Stimulated activated effector memory CD8-positive, alpha-beta T cell treated with anti-CD3 and anti-CD28 coated beads, Interleukin-12 subunit alpha, Interleukin-12 subunit beta, amount 100 ng/mL, for 72 hours (primary cell): ENCODE results near the gene SLC25A25.

Source experiments
- ATAC-seq: fragments of 150-1000 bp; cut with Tn5 transposase; 2 replicates; pipeline ENCODE4 v1.10.0; 2021
- DNase-seq, 2 donors: peaks; one replicate each; pipeline ENCODE4 v3.0.0; 2021 to 2022; ENCODE audit warnings: low spot score in 2 of 2
- H3K27ac Mint-ChIP-seq: one replicate; pipeline ENCODE4 v1.8.0; 2022; ENCODE audit warnings: mild to moderate bottlenecking, mixed read lengths
- H3K36me3 Mint-ChIP-seq: one replicate; pipeline ENCODE4 v1.8.0; 2022; ENCODE audit warnings: mild to moderate bottlenecking, mixed read lengths
- H3K4me1 Mint-ChIP-seq: one replicate; pipeline ENCODE4 v1.8.0; 2022; ENCODE audit warnings: mixed read lengths
- H3K4me3 Mint-ChIP-seq: one replicate; pipeline ENCODE4 v1.8.0; 2022; ENCODE audit warnings: mild to moderate bottlenecking, mixed read lengths
- H3K9me3 Mint-ChIP-seq: one replicate; pipeline ENCODE4 v1.8.0; 2022; ENCODE audit warnings: mixed read lengths

SLC25A25 gene

GRCh38 chr9:128094950-128095544 lies 27.0 kb downstream of the SLC25A25 start:
- Mint-ChIP-seq H3K36me3 (no peaks in the 10 kb centered on the region), H3K27ac (peak overlapping the region; percentile 92), H3K4me3 (peak overlapping the region; percentile 56), H3K4me1 (peaks cover 71% of the 10 kb centered on the region), H3K9me3 (no peaks in the 10 kb centered on the region)
- DNase-seq (no peak), ATAC-seq (no peak)

DNA sequence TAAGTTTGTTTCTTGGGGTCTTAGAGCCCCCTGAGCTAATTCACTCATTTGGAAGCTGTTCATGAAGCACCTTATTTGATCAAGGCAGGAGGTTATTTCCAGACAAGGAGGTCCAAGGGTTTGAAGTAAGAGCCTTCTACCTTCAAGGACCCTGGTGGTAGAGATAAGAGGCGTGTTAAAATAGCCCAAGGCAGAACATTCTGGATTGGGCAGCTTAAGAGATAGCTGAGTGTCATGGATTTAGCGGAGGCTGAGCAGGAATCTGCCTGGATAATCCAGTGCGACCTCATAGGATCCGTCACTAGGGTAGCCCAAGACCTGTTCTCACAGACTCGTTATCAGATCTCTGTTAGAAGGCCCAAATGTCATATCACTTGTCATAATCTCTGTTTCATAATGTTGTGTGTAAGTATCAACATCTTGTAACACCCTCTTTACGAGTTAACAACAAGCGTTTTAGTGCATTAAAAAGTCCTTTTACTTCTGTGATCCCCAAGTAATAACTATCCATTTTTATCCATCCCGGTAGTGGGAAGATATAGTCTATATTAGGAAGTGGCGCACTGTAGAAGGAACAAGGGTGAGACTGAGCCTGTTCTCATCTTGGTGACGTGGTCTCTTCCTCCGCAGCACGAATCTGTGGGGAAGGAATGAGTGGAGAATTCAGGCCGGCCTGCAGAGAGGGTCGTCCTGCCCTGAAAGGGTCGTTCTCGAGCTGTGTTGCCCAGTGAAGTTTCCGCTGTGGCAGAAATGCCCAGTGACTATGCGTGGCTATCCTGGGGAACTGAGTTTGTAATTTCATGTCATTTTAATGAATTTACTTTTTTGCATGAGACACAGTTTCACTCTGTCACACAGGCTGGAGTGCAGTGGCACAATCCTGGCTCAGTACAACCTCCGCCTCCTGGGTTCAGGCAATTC lies 28.8 kb downstream of the SLC25A25 start:
- DNase-seq = no peak
- no peaks in the 10 kb centered on the region for H3K9me3 Mint-ChIP-seq
- peaks cover 11% of the 10 kb centered on the region for H3K36me3 Mint-ChIP-seq
- H3K4me1 Mint-ChIP-seq = peaks cover 64% of the 10 kb centered on the region
- H3K27ac Mint-ChIP-seq = peak overlapping the region; percentile 21
- H3K4me3 Mint-ChIP-seq = no peak overlapping the region
- ATAC-seq = no peak

- Mint-ChIP-seq H3K36me3 (peaks cover 12% of the 10 kb centered on the region), H3K9me3 (no peaks in the 10 kb centered on the region), H3K4me3 (no peak overlapping the region), H3K27ac (peak overlapping the region; percentile 21), H3K4me1 (peaks cover 60% of the 10 kb centered on the region)
- ATAC-seq (peak; percentile 9), DNase-seq (no peak)
Measured at GRCh38 chr9:128097543-128098296, 29.7 kb downstream of the SLC25A25 start.

- peaks cover 20% of the 10 kb centered on the region for H3K36me3 Mint-ChIP-seq
- ATAC-seq (no peak), DNase-seq (no peak)
- peaks cover 60% of the 10 kb centered on the region for H3K4me1 Mint-ChIP-seq
- H3K4me3 Mint-ChIP-seq = no peak overlapping the region
- no peaks in the 10 kb centered on the region for H3K9me3 Mint-ChIP-seq
- H3K27ac Mint-ChIP-seq = peak overlapping the region; percentile 64
Measured at GRCh38 chr9:128098297-128099230, 30.5 kb downstream of the SLC25A25 start.

DNA sequence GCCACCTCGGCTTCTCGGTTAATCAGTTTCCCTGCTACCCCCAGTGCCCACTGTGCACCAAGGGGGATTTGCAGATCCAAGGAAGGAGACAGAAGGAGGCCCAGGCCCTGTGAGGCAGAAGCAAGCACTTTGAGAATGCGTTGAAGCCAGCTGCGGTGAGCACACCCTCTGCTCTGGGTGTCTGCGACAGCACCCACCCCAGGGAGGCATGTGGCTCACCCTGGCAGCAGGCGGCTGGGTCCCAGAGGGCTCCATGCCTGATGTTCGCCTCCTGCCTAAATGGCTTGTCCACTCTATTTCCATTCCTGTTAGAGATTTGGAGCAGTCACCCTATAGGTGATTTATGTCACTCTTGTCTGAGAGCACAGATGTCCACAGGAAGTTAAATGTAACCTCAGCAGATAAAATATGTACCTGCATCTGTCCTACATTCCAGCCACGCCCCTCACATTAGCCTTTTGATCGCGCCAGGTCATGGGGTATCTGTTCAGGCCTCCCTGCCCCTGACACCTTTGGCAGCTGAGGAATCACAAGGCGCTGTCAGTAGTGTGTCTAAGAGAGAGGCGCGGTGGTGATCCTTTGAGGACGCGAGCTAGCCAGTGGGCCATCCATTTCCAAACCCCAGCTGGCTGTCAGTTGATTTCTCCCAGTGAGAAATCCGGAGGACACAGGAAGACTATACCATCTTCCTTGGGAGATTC lies 31.3 kb downstream of the SLC25A25 start:
- ATAC-seq = no peak
- Mint-ChIP-seq H3K4me3 (no peak overlapping the region), H3K27ac (peak overlapping the region; percentile 64), H3K4me1 (peaks cover 56% of the 10 kb centered on the region), H3K36me3 (peaks cover 28% of the 10 kb centered on the region), H3K9me3 (no peaks in the 10 kb centered on the region)
- no peak for DNase-seq

DNA sequence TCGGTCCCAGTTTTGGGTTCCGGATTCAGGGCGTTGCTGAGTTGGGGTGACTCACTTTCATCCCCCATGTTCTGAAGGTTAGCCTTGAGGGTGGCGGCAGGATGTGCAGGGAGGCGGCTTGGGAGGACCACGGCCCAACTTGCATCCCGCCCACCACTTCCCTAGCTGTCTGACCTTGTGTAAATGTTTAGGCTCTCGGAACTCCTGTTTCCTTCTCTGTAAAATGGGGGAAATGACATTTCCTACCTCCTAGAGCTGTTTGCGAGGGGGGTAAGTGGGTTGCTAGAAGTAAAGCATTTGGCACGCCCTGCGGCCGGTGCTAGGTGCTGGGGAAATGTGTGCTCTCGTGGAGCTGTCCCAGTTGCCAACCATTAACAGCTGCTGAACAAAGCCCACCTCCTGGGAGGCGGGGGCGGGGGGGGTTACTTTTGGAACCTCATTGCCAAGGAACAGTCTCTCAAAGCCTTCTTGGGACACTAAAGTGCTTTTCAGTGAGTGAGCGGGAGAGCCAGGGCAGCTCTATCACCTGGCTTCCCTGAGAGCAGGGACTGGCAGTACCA lies 32.0 kb downstream of the SLC25A25 start:
- H3K27ac Mint-ChIP-seq = peak overlapping the region; percentile 64
- H3K9me3 Mint-ChIP-seq = no peaks in the 10 kb centered on the region
- peaks cover 34% of the 10 kb centered on the region for H3K36me3 Mint-ChIP-seq
- DNase-seq (no peak), ATAC-seq (no peak)
- H3K4me3 Mint-ChIP-seq = no peak overlapping the region
- peaks cover 50% of the 10 kb centered on the region for H3K4me1 Mint-ChIP-seq

DNA sequence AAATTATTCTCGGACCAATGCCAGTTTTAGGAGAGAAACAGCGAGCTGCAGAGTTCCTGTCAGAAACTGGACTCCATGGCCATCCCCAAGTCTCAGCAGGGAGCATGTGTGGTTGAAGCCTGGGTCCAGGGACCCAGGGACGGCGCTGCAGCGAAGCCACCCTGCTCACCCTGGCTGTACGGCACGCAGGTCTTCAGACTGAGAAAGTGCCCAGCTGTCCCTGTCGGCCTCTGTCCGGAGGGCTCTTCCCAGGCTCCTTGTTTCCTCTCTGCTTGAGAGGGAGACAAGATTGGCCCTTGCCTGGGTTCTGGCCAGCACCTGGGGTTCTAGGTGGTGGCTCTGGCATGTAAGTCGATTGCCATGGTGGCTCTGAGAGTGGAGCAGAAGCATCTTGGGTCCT lies 32.5 kb downstream of the SLC25A25 start:
- Mint-ChIP-seq H3K36me3 (peaks cover 40% of the 10 kb centered on the region), H3K9me3 (no peaks in the 10 kb centered on the region), H3K4me1 (peaks cover 50% of the 10 kb centered on the region), H3K27ac (peak overlapping the region; percentile 64), H3K4me3 (no peak overlapping the region)
- ATAC-seq (no peak), DNase-seq (no peak)

GRCh38 chr9:128101231-128101661 lies 33.2 kb downstream of the SLC25A25 start:
- no peak for DNase-seq
- Mint-ChIP-seq H3K36me3 (peaks cover 44% of the 10 kb centered on the region), H3K27ac (peak overlapping the region; percentile 64)

DNA sequence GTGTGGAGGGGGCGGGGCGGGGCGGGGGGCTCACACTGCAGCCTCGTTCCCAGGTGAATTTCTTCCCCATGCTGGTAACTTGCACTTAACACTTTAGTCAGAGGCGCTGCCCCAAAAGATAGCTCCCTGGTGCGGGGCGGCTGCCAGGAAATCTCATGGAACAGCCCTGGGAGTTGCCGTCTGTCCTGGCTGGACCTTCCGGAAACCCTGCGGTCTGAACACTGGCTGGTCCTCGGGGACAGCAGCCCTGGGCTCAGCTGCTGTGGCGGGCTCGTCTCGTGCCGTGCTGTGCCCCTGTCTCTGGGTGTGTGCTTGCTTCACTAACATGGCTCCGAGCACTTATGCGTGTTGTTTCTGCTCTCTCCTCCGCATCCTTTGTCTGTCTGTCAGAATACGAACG lies 33.7 kb downstream of the SLC25A25 start:
- Mint-ChIP-seq H3K4me3 (no peak overlapping the region), H3K36me3 (peaks cover 48% of the 10 kb centered on the region), H3K4me1 (peaks cover 45% of the 10 kb centered on the region), H3K27ac (peak overlapping the region; percentile 84), H3K9me3 (no peaks in the 10 kb centered on the region)
- DNase-seq = no peak
- no peak for ATAC-seq

More at GRCh38 chr9:128101231-128101661, 33.2 kb downstream of the SLC25A25 start:
- no peak for ATAC-seq
- peaks cover 50% of the 10 kb centered on the region for H3K4me1 Mint-ChIP-seq
- no peak overlapping the region for H3K4me3 Mint-ChIP-seq
- H3K9me3 Mint-ChIP-seq = no peaks in the 10 kb centered on the region

DNA sequence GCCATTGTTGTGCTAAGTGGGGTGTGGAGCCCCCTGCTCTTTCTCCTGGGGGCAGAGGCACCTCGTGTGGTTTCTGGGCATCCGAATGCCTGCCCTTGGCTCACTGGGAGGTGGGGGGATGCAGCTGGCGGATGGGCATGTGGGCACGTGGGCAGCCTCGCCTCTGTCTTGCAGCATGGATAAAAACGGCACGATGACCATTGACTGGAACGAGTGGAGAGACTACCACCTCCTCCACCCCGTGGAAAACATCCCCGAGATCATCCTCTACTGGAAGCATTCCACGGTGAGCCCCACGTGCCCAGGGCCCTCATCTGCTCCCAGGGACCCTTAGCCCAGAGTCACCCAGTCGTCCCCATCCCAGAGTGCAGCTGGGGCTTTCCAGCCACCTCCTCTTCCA lies 34.2 kb downstream of the SLC25A25 start:
- Mint-ChIP-seq H3K4me3 (no peak overlapping the region), H3K36me3 (peaks cover 53% of the 10 kb centered on the region), H3K27ac (peak overlapping the region; percentile 84), H3K4me1 (peaks cover 41% of the 10 kb centered on the region), H3K9me3 (no peaks in the 10 kb centered on the region)
- ATAC-seq = no peak
- DNase-seq = no peak

DNA sequence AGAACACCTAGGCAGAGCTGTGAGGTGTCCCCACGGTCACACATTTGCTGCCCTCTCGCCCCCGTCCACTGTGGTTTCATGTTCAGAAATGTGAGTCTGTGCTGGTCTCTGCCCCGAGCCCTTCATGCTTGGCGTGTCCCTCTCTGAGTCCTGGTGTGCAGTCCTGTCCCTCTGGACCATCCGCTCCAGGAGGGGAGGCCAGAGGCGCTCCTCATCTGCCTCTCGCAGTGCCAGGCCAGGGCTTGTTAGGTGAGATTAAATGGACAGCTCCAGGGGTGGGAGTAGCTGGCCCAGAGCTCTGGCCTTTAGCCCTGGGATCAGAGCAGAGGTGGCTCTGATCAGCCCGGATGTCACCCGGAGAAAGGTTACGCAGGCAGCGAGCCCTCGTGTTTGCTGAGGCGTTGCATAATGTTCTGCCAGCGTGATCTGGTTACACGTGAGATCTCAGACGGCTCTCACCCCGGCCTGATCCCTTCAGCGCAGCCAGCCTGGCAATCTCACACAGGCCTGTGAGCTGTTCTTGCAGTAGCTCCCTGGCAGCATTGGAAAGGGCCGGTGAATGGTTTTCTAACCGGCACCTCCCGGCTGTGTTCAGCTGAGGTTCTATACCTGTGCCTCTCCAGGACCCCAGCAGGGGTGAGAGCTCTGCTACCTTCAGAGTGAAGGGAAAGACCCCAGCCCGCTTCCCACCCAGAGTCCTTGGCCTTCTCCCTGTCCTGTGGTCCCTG lies 35.0 kb downstream of the SLC25A25 start:
- Mint-ChIP-seq H3K4me1 (peaks cover 35% of the 10 kb centered on the region), H3K36me3 (peaks cover 61% of the 10 kb centered on the region), H3K9me3 (no peaks in the 10 kb centered on the region), H3K4me3 (no peak overlapping the region), H3K27ac (peak overlapping the region; percentile 84)
- ATAC-seq (no peak), DNase-seq (no peak)

DNA sequence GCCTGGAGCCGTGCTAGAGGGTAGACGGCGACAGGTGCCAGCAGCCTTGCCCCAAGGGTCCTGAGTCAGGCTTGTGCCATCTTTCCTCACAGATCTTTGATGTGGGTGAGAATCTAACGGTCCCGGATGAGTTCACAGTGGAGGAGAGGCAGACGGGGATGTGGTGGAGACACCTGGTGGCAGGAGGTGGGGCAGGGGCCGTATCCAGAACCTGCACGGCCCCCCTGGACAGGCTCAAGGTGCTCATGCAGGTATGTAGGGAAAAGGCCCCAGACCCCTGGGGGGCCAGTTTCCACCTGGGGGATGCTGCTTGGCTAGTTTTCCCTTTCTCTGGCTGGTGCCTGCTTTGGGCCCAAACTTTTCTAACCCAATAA lies 35.5 kb downstream of the SLC25A25 start:
- Mint-ChIP-seq H3K27ac (peak overlapping the region; percentile 84), H3K4me1 (peaks cover 29% of the 10 kb centered on the region), H3K4me3 (no peak overlapping the region), H3K36me3 (peaks cover 66% of the 10 kb centered on the region), H3K9me3 (no peaks in the 10 kb centered on the region)
- no peak for ATAC-seq
- no peak for DNase-seq

- Mint-ChIP-seq H3K36me3 (peaks cover 69% of the 10 kb centered on the region), H3K4me3 (no peak overlapping the region), H3K4me1 (peaks cover 23% of the 10 kb centered on the region), H3K27ac (no peak overlapping the region), H3K9me3 (no peaks in the 10 kb centered on the region)
- DNase-seq (no peak), ATAC-seq (no peak)
Measured at GRCh38 chr9:128104171-128104618, 36.2 kb downstream of the SLC25A25 start.
